Stimulated activated CD4-positive, alpha-beta T cell treated with anti-CD3 and anti-CD28 coated beads, Interleukin-12 subunit alpha, Interleukin-12 subunit beta, amount 100 ng/mL, for 24 hours (primary cell): ENCODE data around the gene CCDC86.

Experiments used
- DNase-seq, 2 experiments: peaks; one replicate each; pipeline ENCODE4 v3.0.0-alpha.2; 2020; ENCODE audit warnings: low read depth in 2 of 2

CCDC86 gene

DNA sequence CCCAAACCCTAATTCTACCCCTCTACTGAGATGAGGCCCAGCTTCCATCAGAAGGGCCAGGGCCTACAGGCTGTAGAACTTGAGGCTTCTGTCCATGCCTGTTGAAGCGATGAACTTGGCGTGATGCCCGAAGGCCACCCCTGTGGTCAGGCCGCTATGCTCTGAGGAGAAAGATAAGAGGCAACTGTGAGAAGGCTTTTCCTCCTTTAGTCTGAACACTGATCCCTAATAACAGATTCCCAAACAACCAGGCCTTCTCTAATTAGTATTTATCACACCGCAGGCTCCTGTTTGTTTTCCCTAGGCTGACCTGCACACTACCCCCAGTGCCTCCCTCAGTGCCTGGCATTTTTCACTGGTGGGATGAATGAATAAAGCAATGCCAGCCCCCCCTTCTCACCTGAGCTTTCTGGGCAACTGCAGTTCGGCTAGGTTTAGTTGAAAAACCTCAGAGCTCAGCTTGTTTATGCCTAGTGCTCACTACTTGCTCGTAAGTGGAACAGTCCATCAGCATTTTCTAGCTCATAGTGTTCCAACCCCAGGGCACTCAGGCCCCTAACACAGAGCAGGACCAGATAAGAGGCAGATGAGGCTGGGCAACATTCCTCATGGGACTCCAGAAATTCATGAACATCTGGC, 49.3 kb downstream of the CCDC86 start:
- DNase-seq = no peak

DNA sequence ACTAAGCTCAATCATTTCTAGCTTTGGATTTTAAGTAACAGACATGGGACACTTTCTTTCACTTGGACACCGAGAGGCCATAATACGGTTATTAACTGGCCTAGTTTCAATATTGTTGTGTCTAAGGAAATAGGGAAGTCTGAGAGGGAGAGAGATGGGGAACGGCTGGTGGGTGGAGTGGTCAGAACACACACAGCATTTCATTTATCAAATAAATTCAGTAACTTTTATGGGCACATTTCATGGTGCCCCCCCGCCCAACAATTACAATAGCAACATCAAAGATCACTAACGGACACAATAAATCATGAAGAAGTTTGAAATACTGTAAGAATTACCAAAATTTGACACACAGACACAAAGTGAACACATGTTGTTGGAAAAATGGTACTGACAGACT, 53.8 kb downstream of the CCDC86 start:
- DNase-seq = no peak

DNA sequence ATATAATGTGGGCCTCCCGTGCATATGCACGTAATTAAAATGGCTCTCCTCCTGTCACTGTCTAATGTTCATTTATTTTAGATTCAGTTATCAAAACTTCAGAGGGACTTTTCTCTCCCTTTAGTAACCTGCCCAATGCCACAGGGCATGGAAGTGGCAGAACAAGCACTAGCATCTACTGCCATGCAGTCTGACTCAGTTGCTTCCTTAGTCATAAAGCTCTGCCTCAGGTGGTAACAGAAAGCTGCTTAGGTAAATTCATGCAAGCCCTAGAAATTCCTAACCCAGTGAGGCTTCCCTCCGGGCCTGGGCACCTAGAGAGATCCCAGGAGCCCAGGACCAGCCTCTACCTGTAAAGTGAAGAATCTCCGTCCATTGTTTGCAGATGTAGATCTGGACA, 55.6 kb downstream of the CCDC86 start:
- no peak for DNase-seq

DNA sequence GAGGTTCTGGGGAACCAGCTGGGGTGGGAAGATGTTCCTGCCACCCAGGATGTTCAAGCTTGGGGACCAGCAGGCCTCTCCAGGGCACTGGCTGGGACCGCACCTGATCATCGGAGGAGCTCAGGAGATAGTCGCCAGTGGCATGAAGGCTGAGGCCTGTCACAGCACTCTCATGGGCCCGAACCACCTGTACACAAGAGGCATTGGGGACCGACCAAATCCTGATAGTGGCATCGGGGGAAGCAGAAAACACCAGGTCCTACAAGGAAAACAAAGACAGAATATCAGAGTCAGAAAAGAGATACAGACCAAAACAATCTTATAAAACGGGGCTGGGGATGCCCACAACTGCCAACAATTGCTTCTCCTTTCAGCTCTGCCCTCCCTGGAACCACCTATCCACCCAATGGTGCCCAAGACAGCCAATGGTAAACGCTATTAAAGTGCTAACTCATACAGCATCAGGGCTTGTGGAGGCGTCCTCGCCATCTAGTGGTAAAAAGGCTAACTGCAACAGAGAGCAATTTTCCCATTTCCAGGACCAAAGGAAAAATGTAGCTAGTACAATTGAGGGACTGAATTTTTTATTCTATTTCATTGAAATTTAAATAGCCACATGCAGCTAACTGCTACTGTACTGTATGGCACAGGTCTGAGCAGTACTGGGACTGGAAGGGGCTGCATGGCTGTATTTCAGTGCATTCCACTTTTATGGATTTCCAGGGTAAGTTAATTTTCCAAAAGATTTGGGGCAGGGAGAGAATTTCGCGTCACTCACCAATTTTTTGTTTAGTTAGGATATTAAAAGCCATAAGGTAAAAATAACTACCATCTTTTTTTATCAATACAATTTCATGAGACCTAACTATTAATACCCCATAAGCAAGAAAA, 57.4 kb downstream of the CCDC86 start:
- no peak for DNase-seq

DNA sequence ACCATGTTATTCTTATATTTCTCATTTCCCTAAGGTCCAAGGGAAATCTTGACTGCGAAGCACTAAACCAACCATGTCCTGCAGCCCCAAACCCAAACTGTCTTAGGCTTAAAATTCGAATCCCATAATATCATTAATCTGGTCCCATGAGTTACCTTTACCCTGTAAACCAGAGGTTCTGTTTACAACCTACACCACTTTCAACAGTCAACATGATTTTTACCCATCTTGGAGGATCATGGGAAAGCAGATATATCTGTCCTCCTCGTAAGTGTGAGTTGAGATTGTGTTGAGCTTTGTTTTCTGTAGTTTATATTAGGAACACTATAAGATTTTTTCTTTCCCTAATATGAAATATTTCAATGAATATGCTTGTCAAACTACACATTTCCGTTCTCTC, 58.1 kb downstream of the CCDC86 start:
- no peak for DNase-seq
